ENCODE results near the gene USP21.

- TF ChIP-seq PPARA (CRISPR knock-in tag; IDR thresholded peaks at IDR 0.05; ENCODE audit: borderline replicate concordance) = no peak
- no peak for TF ChIP-seq ZFP3 (CRISPR knock-in tag; IDR thresholded peaks at IDR 0.05)
- no peak for TF ChIP-seq RARB (CRISPR knock-in tag; IDR thresholded peaks at IDR 0.05)
- no peak for TF ChIP-seq CSDC2 (CRISPR knock-in tag; IDR thresholded peaks at IDR 0.05)
Observed at GRCh38 chr1:161164901-161165610, 5.8 kb downstream of the USP21 start.
